Peyer's patch (tissue), 4 donors: ENCODE measurements around the gene SF3B5.

Experiments used
- POLR2A ChIP-seq, 2 donors: fragments of 450-650 bp; IDR thresholded peaks; one replicate each; pipeline ENCODE4 v1.5.1; 2017; ENCODE audit warnings: antibody characterized with exemption in 2 of 2, mild to moderate bottlenecking in 2 of 2, moderate library complexity in 2 of 2
- TF ChIP-seq, protein P1 (sequence below), 6 experiments: fragments of 450-650 bp in 4 of 6; fragments of 200-600 bp in 2 of 6; sonication (generic) in 1 of 6; IDR thresholded peaks; one replicate each; pipeline ENCODE4 v1.5.1; 2017 to 2019; ENCODE audit warnings: antibody characterized with exemption in 6 of 6, mild to moderate bottlenecking in 3 of 6, moderate library complexity in 1 of 6

GRCh38 chr6:144103026-144103563 is 7.7 kb upstream of the SF3B5 start:
- TF ChIP-seq, protein P1, sequence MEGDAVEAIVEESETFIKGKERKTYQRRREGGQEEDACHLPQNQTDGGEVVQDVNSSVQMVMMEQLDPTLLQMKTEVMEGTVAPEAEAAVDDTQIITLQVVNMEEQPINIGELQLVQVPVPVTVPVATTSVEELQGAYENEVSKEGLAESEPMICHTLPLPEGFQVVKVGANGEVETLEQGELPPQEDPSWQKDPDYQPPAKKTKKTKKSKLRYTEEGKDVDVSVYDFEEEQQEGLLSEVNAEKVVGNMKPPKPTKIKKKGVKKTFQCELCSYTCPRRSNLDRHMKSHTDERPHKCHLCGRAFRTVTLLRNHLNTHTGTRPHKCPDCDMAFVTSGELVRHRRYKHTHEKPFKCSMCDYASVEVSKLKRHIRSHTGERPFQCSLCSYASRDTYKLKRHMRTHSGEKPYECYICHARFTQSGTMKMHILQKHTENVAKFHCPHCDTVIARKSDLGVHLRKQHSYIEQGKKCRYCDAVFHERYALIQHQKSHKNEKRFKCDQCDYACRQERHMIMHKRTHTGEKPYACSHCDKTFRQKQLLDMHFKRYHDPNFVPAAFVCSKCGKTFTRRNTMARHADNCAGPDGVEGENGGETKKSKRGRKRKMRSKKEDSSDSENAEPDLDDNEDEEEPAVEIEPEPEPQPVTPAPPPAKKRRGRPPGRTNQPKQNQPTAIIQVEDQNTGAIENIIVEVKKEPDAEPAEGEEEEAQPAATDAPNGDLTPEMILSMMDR (IDR thresholded peaks at IDR 0.05): no peak
- TF ChIP-seq POLR2A (IDR thresholded peaks at IDR 0.05): no peak
